ENCODE results near the gene ING3. TPM values are rescaled to one million over a fixed set of nuclear protein-coding genes. Genes with fewer than 3 reads are reported as not detected.

ING3 gene
- total and polyA plus RNA-seq, 2 of the 8 experiments (the other 6 are each of a cell fraction or from before 2014, with no cell fraction given) = 6.0 to 17.7 TPM

DNA sequence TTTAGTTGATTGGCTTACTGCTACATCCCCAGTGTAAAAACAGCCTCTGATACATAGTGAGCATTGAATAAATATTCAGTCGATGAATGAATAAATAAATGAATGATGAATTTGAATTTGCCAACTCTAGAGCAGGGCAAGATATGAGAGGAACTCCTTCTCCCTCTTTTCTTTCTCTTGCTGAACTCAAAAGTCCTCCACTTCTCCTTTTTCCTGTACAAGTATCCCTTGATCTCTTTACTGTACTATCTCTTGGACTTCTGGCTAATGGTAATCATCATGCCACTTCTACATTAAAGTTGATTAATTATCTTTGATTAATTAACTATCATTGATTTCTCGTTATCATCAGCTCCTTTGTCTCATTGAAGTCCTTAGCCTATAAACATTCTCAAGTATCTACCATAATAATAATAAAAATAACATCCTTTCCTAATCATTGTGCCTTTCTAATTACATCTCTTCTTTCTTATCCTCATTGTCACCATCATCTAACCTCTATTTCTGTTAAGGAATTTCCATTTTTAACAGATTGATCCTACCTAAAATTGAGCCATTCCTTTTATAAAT lies 48.5 kb downstream of the ING3 start:
- ChIA-PET POLR2A (ENCODE audit: partially characterized antibody) (no interaction called here), CTCF (ENCODE audit: partially characterized antibody) (interaction anchor here (0.9 to 1.8 kb wide), 6 partner anchors 8 to 101 kb away, joined by 3 to 6 read pairs (median 4); no protein-coding TSS in a partner anchor)
- Histone ChIP-seq H3K36me3 (ENCODE audit: control insufficient read depth in 2 of 4, insufficient read depth in 4 of 4, low read length in 3 of 4) (no peaks in the 10 kb centered on the region), H2AFZ (ENCODE audit: low read length) (no peak overlapping the region), H3K27me3 (replicated peaks in 1 of 4; ENCODE audit: control insufficient read depth in 3 of 4, extremely low read depth in 1 of 4, insufficient read depth in 3 of 4, low read length in 3 of 4) (no peaks in the 10 kb centered on the region), H3K79me1 (ENCODE audit: low read depth, low read length) (no peaks in the 10 kb centered on the region), H3K4me1 (replicated peaks in 1 of 4; ENCODE audit: control insufficient read depth in 3 of 4, insufficient read depth in 4 of 4, low read length in 3 of 4) (no peaks in the 10 kb centered on the region), H3K14ac (ENCODE audit: insufficient read length) (no peak overlapping the region), H4K20me1 (replicated peaks in 1 of 2; ENCODE audit: control insufficient read depth in 1 of 2, insufficient read depth in 2 of 2, low read length in 2 of 2) (no peaks in the 10 kb centered on the region), H2BK12ac (ENCODE audit: low read depth, low read length) (no peak overlapping the region), H3K4ac (replicated peaks; ENCODE audit: insufficient read length, low read depth, low read length) (no peak overlapping the region), H4K5ac (ENCODE audit: insufficient read length, low read depth, low read length) (no peak overlapping the region), H4K91ac (replicated peaks; ENCODE audit: insufficient read length, low read length) (no peak overlapping the region), H3K23ac (ENCODE audit: insufficient read length) (no peak overlapping the region), H2BK5ac (ENCODE audit: low read depth, low read length) (no peak overlapping the region), H4K8ac (ENCODE audit: extremely low read depth, insufficient read depth, low read length) (no peak overlapping the region), H3K56ac (replicated peaks; ENCODE audit: insufficient read length, low read depth, low read length) (no peak overlapping the region), H3K4me3 (ENCODE audit: extremely low read depth in 1 of 4, insufficient read depth in 2 of 4, low read depth in 3 of 4, low read length in 4 of 4) (no peak overlapping the region), H3K27ac (ENCODE audit: low read depth, low read length) (no peak overlapping the region), H2BK120ac (replicated peaks; ENCODE audit: low read depth, low read length) (no peak overlapping the region), H3K9ac (replicated peaks in 1 of 4; ENCODE audit: extremely low read depth in 1 of 4, low read depth in 3 of 4, low read length in 3 of 4) (no peak overlapping the region), H2BK20ac (ENCODE audit: low read length) (no peak overlapping the region), H3K18ac (ENCODE audit: extremely low read depth, low read length) (no peak overlapping the region), H2AK5ac (ENCODE audit: low read depth, low read length) (no peak overlapping the region), H3K23me2 (ENCODE audit: low read depth, low read length) (no peaks in the 10 kb centered on the region), H3K79me2 (ENCODE audit: control insufficient read depth in 1 of 2, insufficient read depth in 2 of 2, low read length in 2 of 2) (no peaks in the 10 kb centered on the region), H3K9me3 (ENCODE audit: insufficient read depth in 2 of 2, low read depth in 1 of 2, low read length in 1 of 2) (no peaks in the 10 kb centered on the region), H2BK15ac (ENCODE audit: low read length) (no peak overlapping the region), H3K4me2 (ENCODE audit: insufficient read depth in 1 of 2, low read depth in 2 of 2, low read length in 2 of 2) (no peak overlapping the region)
- TF ChIP-seq SUZ12 (IDR thresholded peaks at IDR 0.05; ENCODE audit: low read length) (no peak), EGR1 (IDR thresholded peaks at IDR 0.05; ENCODE audit: borderline replicate concordance, low read depth, low read length) (no peak), CBX5 (IDR thresholded peaks at IDR 0.05; ENCODE audit: low read depth, low read length) (no peak), BACH1 (IDR thresholded peaks at IDR 0.05; ENCODE audit: low read length) (no peak)
- no peak for FAIRE-seq
- DNase-seq (ENCODE audit: low read depth in 1 of 2, low spot score in 2 of 2) = no peak
- 81% methylated on average over 2 of the region's 2 CpGs; no CpG with 5 or more reads in 1 of the 2 experiments for WGBS, 2 experiments (ENCODE audit: extremely low coverage in 1 of 2, insufficient coverage in 1 of 2, insufficient read length in 1 of 2, insufficient replicate concordance in 2 of 2, low coverage in 1 of 2, low lambda C conversion rate in 2 of 2, missing lambda C conversion rate in 1 of 2)
